HEK293 (cell line): ENCODE data around the gene LRRC75A.

Experiments used
- CTCF ChIA-PET: fragments of 350-600 bp; formaldehyde crosslinking; extraction: SDS; loops from one replicate; lab custom pipeline; 2021; ENCODE audit warnings: antibody characterized with exemption; lab: Yijun Ruan, JAX
- POLR2A ChIA-PET: fragments of 300-600 bp; formaldehyde crosslinking; extraction: SDS; loops from one replicate; lab custom pipeline; 2020; ENCODE audit warnings: antibody characterized with exemption, inconsistent platforms; lab: Yijun Ruan, JAX
- H3K27ac ChIP-seq: fragments of 200-500 bp; sonication (Bioruptor generic); 2 replicates; pipeline ENCODE4 v1.5.1; 2014; ENCODE audit warnings: low read depth, low read length, control low read depth, inconsistent platforms; ENCODE audit errors: extremely low read depth
- H3K36me3 ChIP-seq, 2 experiments: fragments of 200-500 bp in 1 of 2; sonication (Bioruptor generic) in 1 of 2; 1 replicate in 1 of 2; 2 replicates in 1 of 2; pipeline ENCODE4 v1.5.1; 2014 to 2017; ENCODE audit warnings: inconsistent platforms in 2 of 2, low read length in 2 of 2; ENCODE audit not compliant: control insufficient read depth in 2 of 2, insufficient read depth in 1 of 2
- H3K4me1 ChIP-seq: fragments of 200-500 bp; sonication (Bioruptor generic); 2 replicates; pipeline ENCODE4 v1.5.1; 2014; ENCODE audit warnings: mild to moderate bottlenecking, low read length, inconsistent platforms; ENCODE audit not compliant: control insufficient read depth, insufficient read depth
- H3K4me3 ChIP-seq: 2 replicates; pipeline ENCODE4 v1.5.1; 2011; ENCODE audit warnings: low read depth, mild to moderate bottlenecking, control low read depth, low read length, moderate library complexity
- H3K9me3 ChIP-seq: fragments of 200-500 bp; sonication (Bioruptor generic); 2 replicates; pipeline ENCODE4 v1.5.1; 2014; ENCODE audit warnings: low read depth, low read length, inconsistent platforms; ENCODE audit not compliant: control insufficient read depth, insufficient read depth
- HOXD13 ChIP-seq: sonication (generic); formaldehyde crosslinking; IDR thresholded peaks from 2 replicates; pipeline ENCODE4 v1.8.0; 2022; ENCODE audit warnings: missing genetic modification reagents, borderline replicate concordance
- KLF16 ChIP-seq: fragments of 450-650 bp; formaldehyde crosslinking; IDR thresholded peaks from 2 replicates; pipeline ENCODE4 v1.5.1; 2017; ENCODE audit warnings: missing biosample characterization, missing genetic modification characterization
- MEIS1 ChIP-seq: sonication (generic); formaldehyde crosslinking; IDR thresholded peaks from 2 replicates; pipeline ENCODE4 v1.8.1; 2022; ENCODE audit warnings: missing genetic modification reagents, mild to moderate bottlenecking, borderline replicate concordance
- YY1 ChIP-seq: fragments of 450-650 bp; formaldehyde crosslinking; IDR thresholded peaks from 2 replicates; pipeline ENCODE4 v1.5.1; 2018; ENCODE audit warnings: missing biosample characterization, missing genetic modification characterization
- ZBTB10 ChIP-seq: fragments of 450-650 bp; formaldehyde crosslinking; IDR thresholded peaks from 2 replicates; pipeline ENCODE4 v1.5.1; 2016; ENCODE audit warnings: missing biosample characterization, missing genetic modification characterization
- ZBTB26 ChIP-seq: fragments of 450-650 bp; formaldehyde crosslinking; optimal IDR thresholded peaks from 2 replicates; pipeline ENCODE3; 2016; ENCODE audit warnings: missing biosample characterization, mild to moderate bottlenecking, missing genetic modification characterization
- ZFP37 ChIP-seq: fragments of 450-650 bp; formaldehyde crosslinking; IDR thresholded peaks from 2 replicates; pipeline ENCODE4 v1.5.1; 2016; ENCODE audit warnings: missing biosample characterization, missing genetic modification characterization
- ZIC2 ChIP-seq: fragments of 450-650 bp; formaldehyde crosslinking; IDR thresholded peaks from 2 replicates; pipeline ENCODE4 v1.5.1; 2016; ENCODE audit warnings: missing biosample characterization, missing genetic modification characterization
- ZNF148 ChIP-seq: fragments of 450-650 bp; formaldehyde crosslinking; IDR thresholded peaks from 2 replicates; pipeline ENCODE4 v1.5.0; 2017; ENCODE audit warnings: missing biosample characterization, missing genetic modification characterization, borderline replicate concordance
- ZNF549 ChIP-seq: fragments of 450-650 bp; IDR thresholded peaks from 2 replicates; pipeline ENCODE4 v1.5.1; 2018; ENCODE audit warnings: missing biosample characterization, missing genetic modification characterization, mild to moderate bottlenecking, inconsistent platforms, moderate library complexity
- ZNF654 ChIP-seq: fragments of 450-650 bp; formaldehyde crosslinking; IDR thresholded peaks from 2 replicates; pipeline ENCODE4 v1.5.1; 2016; ENCODE audit warnings: low read depth, missing biosample characterization, missing genetic modification characterization
- ZNF660 ChIP-seq: fragments of 450-650 bp; IDR thresholded peaks from 2 replicates; pipeline ENCODE4 v1.5.1; 2018; ENCODE audit warnings: missing biosample characterization, mild to moderate bottlenecking, missing genetic modification characterization
- ZNF768 ChIP-seq: fragments of 450-650 bp; formaldehyde crosslinking; IDR thresholded peaks from 2 replicates; pipeline ENCODE4 v1.5.1; 2018; ENCODE audit warnings: missing biosample characterization, mild to moderate bottlenecking, missing genetic modification characterization
- ZNF777 ChIP-seq: fragments of 450-650 bp; formaldehyde crosslinking; IDR thresholded peaks from 2 replicates; pipeline ENCODE4 v1.5.1; 2017; ENCODE audit warnings: missing biosample characterization, missing genetic modification characterization, borderline replicate concordance
- ZNF791 ChIP-seq: fragments of 450-650 bp; formaldehyde crosslinking; IDR thresholded peaks from 2 replicates; pipeline ENCODE4 v1.5.1; 2016; ENCODE audit warnings: missing biosample characterization, missing genetic modification characterization
- ZSCAN23 ChIP-seq: fragments of 450-650 bp; formaldehyde crosslinking; IDR thresholded peaks from 2 replicates; pipeline ENCODE4 v1.5.1; 2016; ENCODE audit warnings: missing biosample characterization, missing genetic modification characterization
- ZSCAN5A ChIP-seq: fragments of 450-650 bp; formaldehyde crosslinking; IDR thresholded peaks from 2 replicates; pipeline ENCODE4 v1.5.1; 2016; ENCODE audit warnings: missing biosample characterization, missing genetic modification characterization
- TF ChIP-seq, protein P1 (sequence below): fragments of 450-650 bp; formaldehyde crosslinking; IDR thresholded peaks from 2 replicates; pipeline ENCODE4 v1.5.1; 2016; ENCODE audit warnings: missing biosample characterization, missing genetic modification characterization

LRRC75A gene

GRCh38 chr17:16494059-16494458 lies 2.1 kb upstream of the LRRC75A start:
- Histone ChIP-seq H3K27ac (no peak overlapping the region), H3K36me3 (no peaks in the 10 kb centered on the region), H3K9me3 (no peaks in the 10 kb centered on the region), H3K4me1 (peaks cover 7% of the 10 kb centered on the region), H3K4me3 (no peak overlapping the region)
- TF ChIP-seq, protein P1, sequence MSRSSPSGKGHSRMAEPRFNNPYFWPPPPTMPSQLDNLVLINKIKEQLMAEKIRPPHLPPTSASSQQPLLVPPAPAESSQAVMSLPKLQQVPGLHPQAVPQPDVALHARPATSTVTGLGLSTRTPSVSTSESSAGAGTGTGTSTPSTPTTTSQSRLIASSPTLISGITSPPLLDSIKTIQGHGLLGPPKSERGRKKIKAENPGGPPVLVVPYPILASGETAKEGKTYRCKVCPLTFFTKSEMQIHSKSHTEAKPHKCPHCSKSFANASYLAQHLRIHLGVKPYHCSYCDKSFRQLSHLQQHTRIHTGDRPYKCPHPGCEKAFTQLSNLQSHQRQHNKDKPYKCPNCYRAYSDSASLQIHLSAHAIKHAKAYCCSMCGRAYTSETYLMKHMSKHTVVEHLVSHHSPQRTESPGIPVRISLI (tag by site-specific recombination) = no peak
- TF ChIP-seq ZBTB10 (tag by site-specific recombination) (no peak), ZNF777 (tag by site-specific recombination) (no peak), ZNF660 (tag by site-specific recombination) (no peak), ZSCAN23 (tag by site-specific recombination) (no peak), ZSCAN5A (no peak), ZIC2 (tag by site-specific recombination) (no peak), KLF16 (tag by site-specific recombination) (no peak), MEIS1 (CRISPR knock-in tag) (no peak), ZNF654 (tag by site-specific recombination) (no peak), HOXD13 (no peak), ZNF768 (no peak), ZNF549 (tag by site-specific recombination) (no peak), ZNF791 (no peak), ZBTB26 (tag by site-specific recombination) (no peak), ZFP37 (tag by site-specific recombination) (no peak), YY1 (no peak), ZNF148 (tag by site-specific recombination) (no peak)
- ChIA-PET POLR2A (no interaction called here), CTCF (interaction anchor here (0.6 kb wide), 1 partner anchor 23 kb away, joined by 3 read pairs; no protein-coding TSS in a partner anchor)
